DMS53 treated with DMSO at 0.1 percent for 48 hours (cell line): ENCODE results near the gene U2SURP.

ENCODE experiments used
- DNase-seq: peaks from one replicate; lab custom pipeline; 2025; ENCODE audit not compliant: unreplicated experiment; lab: John Stamatoyannopoulos, UW

U2SURP gene

GRCh38 chr3:143001369-143002082 is at the start of gene U2SURP:
Gene U2SURP, plus strand, starts transcription at chr3:143001570. Its CDS starts 59 bp downstream, at chr3:143001629.
- DNase-seq: peak; percentile 94

GRCh38 chr3:142951794-142952193 is 49.6 kb upstream of the U2SURP start:
- no peak for DNase-seq

GRCh38 chr3:142952272-142953193 is 48.8 kb upstream of the U2SURP start:
- no peak for DNase-seq

- DNase-seq: no peak
These were observed 47.9 kb upstream of the U2SURP start for GRCh38 chr3:142953443-142953842.

- DNase-seq: no peak
These were observed 42.7 kb upstream of the U2SURP start for GRCh38 chr3:142958707-142959106.

GRCh38 chr3:142960322-142960850 is 41.0 kb upstream of the U2SURP start:
- DNase-seq: no peak

GRCh38 chr3:142961539-142961938 is 39.8 kb upstream of the U2SURP start:
- no peak for DNase-seq

GRCh38 chr3:142962175-142962519 is 39.2 kb upstream of the U2SURP start:
- DNase-seq: no peak

GRCh38 chr3:142962520-142963233 is 38.7 kb upstream of the U2SURP start:
- DNase-seq: no peak

- no peak for DNase-seq
These were observed 38.2 kb upstream of the U2SURP start for GRCh38 chr3:142963234-142963515.

- DNase-seq: no peak
These were observed 37.6 kb upstream of the U2SURP start, which contains the start of gene PAQR9 for GRCh38 chr3:142963516-142964448. Gene PAQR9, minus strand, starts transcription at chr3:142963674. Its CDS starts 338 bp downstream, at chr3:142963336.

- no peak for DNase-seq
These were observed 35.8 kb upstream of the U2SURP start for GRCh38 chr3:142965581-142965980.

- DNase-seq: no peak
These were observed 34.6 kb upstream of the U2SURP start for GRCh38 chr3:142966808-142967207.

GRCh38 chr3:142968319-142969025 is 32.9 kb upstream of the U2SURP start:
- no peak for DNase-seq

GRCh38 chr3:142971431-142971830 is 29.9 kb upstream of the U2SURP start:
- no peak for DNase-seq

GRCh38 chr3:142972092-142972753 is 29.1 kb upstream of the U2SURP start:
- DNase-seq: no peak

- DNase-seq: no peak
These were observed 28.0 kb upstream of the U2SURP start for GRCh38 chr3:142973217-142974009.

GRCh38 chr3:142975316-142975995 is 25.9 kb upstream of the U2SURP start:
- no peak for DNase-seq
